T-helper 2 cell treated with Interferon-gamma antibody and Interleukin-4, amounts not matched to agents 5 μg/mL and 100 μg/mL, for 36 hours (primary cell): ENCODE measurements around the gene SESN1.

Experiments
- DNase-seq: peaks from one replicate; pipeline ENCODE4 v3.0.0; 2021; ENCODE audit warnings: low spot score
- H3K27ac Mint-ChIP-seq: one replicate; pipeline ENCODE4 v1.8.0; 2021; ENCODE audit warnings: mild to moderate bottlenecking, mixed read lengths
- H3K27me3 Mint-ChIP-seq: one replicate; pipeline ENCODE4 v1.8.0; 2021; ENCODE audit warnings: low read depth, mixed read lengths
- H3K36me3 Mint-ChIP-seq: one replicate; pipeline ENCODE4 v1.8.0; 2021; ENCODE audit warnings: low read depth, mixed read lengths
- H3K4me1 Mint-ChIP-seq: one replicate; pipeline ENCODE4 v1.8.0; 2021; ENCODE audit warnings: low read depth, mixed read lengths
- H3K4me3 Mint-ChIP-seq: one replicate; pipeline ENCODE4 v1.8.0; 2022; ENCODE audit warnings: mild to moderate bottlenecking, moderate library complexity, mixed read lengths
- H3K9me3 Mint-ChIP-seq: one replicate; pipeline ENCODE4 v1.8.0; 2021; ENCODE audit warnings: mixed read lengths

Gene SESN1

GRCh38 chr6:108958900-108959770 lies 135.5 kb downstream of the SESN1 start:
- Mint-ChIP-seq H3K9me3 (no peaks in the 10 kb centered on the region), H3K27me3 (no peaks in the 10 kb centered on the region), H3K4me1 (peaks cover 33% of the 10 kb centered on the region), H3K4me3 (peak overlapping the region; percentile 29), H3K27ac (no peak overlapping the region), H3K36me3 (no peaks in the 10 kb centered on the region)
- no peak for DNase-seq

DNA sequence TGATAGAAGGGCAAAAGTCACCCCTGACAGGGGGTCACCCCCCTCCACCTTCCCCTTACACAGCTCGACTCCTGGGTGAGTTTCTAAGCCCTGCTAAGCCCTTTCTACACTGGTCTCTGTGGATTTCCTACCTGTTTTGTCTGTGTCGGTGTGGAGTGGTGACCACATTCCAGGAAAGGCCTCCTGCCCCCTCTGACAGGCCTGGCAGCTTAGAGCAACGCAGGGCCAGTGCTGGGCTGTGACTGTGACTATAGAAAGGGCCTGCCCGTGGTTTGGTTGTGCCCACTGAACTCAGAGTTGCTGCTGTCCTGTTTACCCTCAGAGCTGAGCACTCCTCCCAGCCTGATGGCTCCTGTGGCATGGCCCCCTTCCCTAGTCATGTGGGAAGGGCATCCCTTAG lies 137.4 kb downstream of the SESN1 start:
- Mint-ChIP-seq H3K4me3 (no peak overlapping the region), H3K4me1 (peaks cover 33% of the 10 kb centered on the region), H3K9me3 (no peaks in the 10 kb centered on the region), H3K27ac (no peak overlapping the region), H3K27me3 (no peaks in the 10 kb centered on the region), H3K36me3 (no peaks in the 10 kb centered on the region)
- no peak for DNase-seq

GRCh38 chr6:108955329-108955949 lies 139.2 kb downstream of the SESN1 start:
- Mint-ChIP-seq H3K9me3 (no peaks in the 10 kb centered on the region), H3K36me3 (no peaks in the 10 kb centered on the region), H3K4me1 (peaks cover 33% of the 10 kb centered on the region), H3K27ac (peak overlapping the region; percentile 66), H3K4me3 (peak overlapping the region; percentile 38), H3K27me3 (no peaks in the 10 kb centered on the region)
- DNase-seq: peak; percentile 18

DNA sequence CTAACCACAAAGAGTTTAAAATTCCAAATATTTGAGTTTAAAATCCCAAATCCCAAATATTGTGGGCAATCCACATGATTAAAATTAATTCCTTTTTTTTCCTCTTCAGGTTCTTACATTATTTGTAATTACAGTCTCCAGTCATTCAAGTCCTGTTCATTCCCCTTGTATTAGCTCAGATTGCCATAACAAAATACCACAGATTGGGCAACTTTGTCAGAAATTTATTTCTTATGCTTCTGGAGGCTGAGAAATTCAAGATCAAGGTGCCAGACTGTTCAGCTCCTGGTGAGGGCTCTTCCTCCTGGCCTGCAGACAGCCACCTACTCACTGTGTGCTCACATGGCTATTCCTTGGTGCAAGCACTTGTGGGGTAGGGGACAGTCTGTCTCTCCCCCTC lies 141.0 kb downstream of the SESN1 start:
- H3K4me1 Mint-ChIP-seq: peaks cover 21% of the 10 kb centered on the region
- H3K9me3 Mint-ChIP-seq: no peaks in the 10 kb centered on the region
- H3K27me3 Mint-ChIP-seq: no peaks in the 10 kb centered on the region
- H3K27ac Mint-ChIP-seq: no peak overlapping the region
- H3K4me3 Mint-ChIP-seq: no peak overlapping the region
- no peak for DNase-seq
- H3K36me3 Mint-ChIP-seq: no peaks in the 10 kb centered on the region

DNA sequence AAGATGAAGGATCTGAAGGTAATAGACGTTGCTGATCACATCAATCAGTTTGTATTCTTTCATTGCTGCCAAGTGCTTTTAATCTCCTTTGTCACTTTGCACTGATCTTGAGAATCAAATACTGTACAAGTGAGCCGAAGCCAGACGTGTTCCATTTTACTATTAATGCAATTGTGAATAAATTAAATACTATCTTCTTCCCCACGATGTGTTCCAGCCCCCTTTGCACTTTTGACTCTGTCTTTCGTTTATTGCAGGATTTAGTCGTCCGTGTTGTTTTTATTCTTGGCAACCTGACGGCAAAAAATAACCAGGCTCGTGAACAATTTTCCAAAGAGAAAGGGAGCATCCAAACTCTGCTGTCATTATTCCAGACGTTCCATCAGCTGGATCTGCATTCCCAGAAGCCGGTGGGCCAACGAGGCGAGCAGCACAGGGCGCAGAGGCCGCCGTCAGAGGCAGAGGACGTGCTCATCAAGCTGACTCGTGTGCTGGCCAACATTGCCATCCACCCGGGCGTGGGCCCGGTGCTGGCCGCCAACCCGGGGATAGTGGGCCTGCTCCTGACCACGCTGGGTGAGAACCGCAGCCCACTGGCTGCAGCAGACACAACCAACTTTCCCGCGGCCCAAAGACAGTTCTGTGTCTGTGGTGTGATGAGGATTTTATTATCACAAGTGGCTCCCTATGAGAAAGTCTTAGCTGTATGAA lies 141.7 kb downstream of the SESN1 start:
- peaks cover 21% of the 10 kb centered on the region for H3K4me1 Mint-ChIP-seq
- H3K27ac Mint-ChIP-seq: no peak overlapping the region
- H3K36me3 Mint-ChIP-seq: no peaks in the 10 kb centered on the region

DNA sequence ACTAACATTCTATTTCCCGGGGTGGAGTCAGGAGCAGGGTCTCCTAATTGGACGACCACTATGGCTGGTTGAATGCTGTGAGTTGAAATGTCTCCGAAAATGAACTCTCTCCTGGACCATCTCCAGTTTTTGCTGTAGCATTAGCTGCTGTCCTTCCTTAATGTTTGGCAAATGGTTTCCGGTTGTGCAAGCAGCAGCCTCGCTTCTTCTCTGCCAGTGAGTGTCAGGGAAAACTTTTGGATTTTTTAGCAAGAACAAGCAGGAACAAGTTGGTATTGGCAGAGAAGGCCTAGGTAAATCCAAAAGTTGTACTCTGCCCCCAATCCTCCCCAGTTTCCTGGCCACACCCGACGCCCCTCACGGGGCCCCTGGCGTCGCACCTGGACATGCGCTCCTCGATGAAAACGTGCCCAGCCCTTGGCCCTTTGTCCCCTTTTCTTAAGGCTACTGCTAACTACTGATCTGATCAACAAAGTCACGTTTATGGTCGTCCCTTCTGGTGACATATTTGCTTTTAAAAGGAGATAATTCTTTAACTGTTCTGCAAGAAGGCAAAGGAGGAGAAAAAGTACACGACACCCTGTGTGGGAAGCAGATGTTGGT lies 143.2 kb downstream of the SESN1 start:
- no peaks in the 10 kb centered on the region for H3K9me3 Mint-ChIP-seq
- no peak for DNase-seq
- H3K4me1 Mint-ChIP-seq: peaks cover 22% of the 10 kb centered on the region
- H3K4me3 Mint-ChIP-seq: no peak overlapping the region
- no peak overlapping the region for H3K27ac Mint-ChIP-seq
- no peaks in the 10 kb centered on the region for H3K36me3 Mint-ChIP-seq
- H3K27me3 Mint-ChIP-seq: no peaks in the 10 kb centered on the region

More for the DNA sequence above, 141.7 kb downstream of the SESN1 start:
- Mint-ChIP-seq H3K27me3 (no peaks in the 10 kb centered on the region), H3K9me3 (no peaks in the 10 kb centered on the region), H3K4me3 (no peak overlapping the region)
- no peak for DNase-seq

- H3K4me3 Mint-ChIP-seq: no peak overlapping the region
- no peaks in the 10 kb centered on the region for H3K9me3 Mint-ChIP-seq
- no peak overlapping the region for H3K27ac Mint-ChIP-seq
- no peaks in the 10 kb centered on the region for H3K36me3 Mint-ChIP-seq
- no peak for DNase-seq
- H3K27me3 Mint-ChIP-seq: no peaks in the 10 kb centered on the region
- H3K4me1 Mint-ChIP-seq: peaks cover 20% of the 10 kb centered on the region
Observed at GRCh38 chr6:108948181-108948661, 146.4 kb downstream of the SESN1 start.

DNA sequence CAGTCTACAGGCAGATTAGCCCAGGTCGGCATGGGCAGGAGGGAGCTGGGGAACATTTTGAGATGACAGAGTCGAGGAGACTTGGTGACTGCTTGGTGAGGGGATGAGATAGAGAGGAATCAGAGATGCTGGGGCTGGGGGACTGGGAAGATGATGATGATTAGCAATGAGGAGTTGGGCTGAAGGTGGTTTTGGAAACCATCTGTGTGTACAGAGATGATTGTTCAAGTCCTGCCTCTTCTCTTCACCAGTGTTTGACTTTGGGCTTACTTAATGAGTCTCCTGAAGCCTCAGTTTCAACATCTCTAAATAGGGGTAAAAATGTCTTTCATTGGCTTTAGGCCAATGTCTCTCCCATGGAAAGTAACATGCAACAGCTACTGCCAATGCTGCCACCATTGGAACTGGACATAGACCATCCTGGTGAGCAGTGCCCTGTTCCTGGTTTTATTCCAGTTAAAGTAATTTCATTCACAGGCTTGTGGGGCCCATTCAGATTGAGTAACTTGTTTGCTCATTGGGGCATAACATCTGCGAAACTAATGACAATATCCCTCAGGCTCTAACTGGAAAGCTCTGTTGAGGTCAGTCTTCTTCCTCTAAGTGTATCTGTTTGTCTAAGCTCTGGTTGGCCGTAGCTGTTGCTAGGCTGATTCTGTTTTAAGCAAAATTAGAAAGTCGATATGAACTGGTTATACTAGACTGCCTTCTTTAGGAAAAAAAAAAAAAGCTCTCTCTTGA lies 147.4 kb downstream of the SESN1 start:
- Mint-ChIP-seq H3K27ac (no peak overlapping the region), H3K36me3 (no peaks in the 10 kb centered on the region), H3K27me3 (no peaks in the 10 kb centered on the region), H3K9me3 (no peaks in the 10 kb centered on the region), H3K4me1 (peaks cover 27% of the 10 kb centered on the region), H3K4me3 (no peak overlapping the region)
- no peak for DNase-seq

DNA sequence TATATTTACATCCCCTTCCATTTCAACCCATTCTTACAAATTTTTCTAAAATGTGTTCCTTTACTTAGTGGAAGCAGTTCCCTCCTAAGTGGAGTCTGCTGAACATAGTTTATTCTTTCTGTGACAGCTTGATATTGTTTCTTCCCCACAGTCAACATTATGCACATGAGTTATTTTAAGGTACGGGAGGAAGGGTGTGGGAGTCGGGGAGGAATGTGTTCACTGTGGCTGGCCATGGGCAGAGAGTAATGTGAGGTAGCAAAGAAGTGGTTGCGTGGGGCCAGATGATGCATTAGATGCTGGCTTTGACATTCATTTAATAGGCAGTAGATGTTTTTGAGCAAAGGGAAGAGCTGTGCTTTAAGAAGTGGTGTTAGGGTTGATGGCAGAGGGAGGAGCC lies 148.0 kb downstream of the SESN1 start:
- Mint-ChIP-seq H3K36me3 (no peaks in the 10 kb centered on the region), H3K9me3 (no peaks in the 10 kb centered on the region), H3K4me3 (no peak overlapping the region), H3K4me1 (peaks cover 31% of the 10 kb centered on the region), H3K27ac (peak overlapping the region; percentile 52), H3K27me3 (no peaks in the 10 kb centered on the region)
- DNase-seq: peak; percentile 21

- no peak for DNase-seq
- H3K27me3 Mint-ChIP-seq: peaks cover 2% of the 10 kb centered on the region
- H3K27ac Mint-ChIP-seq: no peak overlapping the region
- H3K4me3 Mint-ChIP-seq: no peak overlapping the region
- H3K4me1 Mint-ChIP-seq: peaks cover 34% of the 10 kb centered on the region
- H3K9me3 Mint-ChIP-seq: no peaks in the 10 kb centered on the region
- peaks cover 4% of the 10 kb centered on the region for H3K36me3 Mint-ChIP-seq
Observed at GRCh38 chr6:108945681-108946159, 148.9 kb downstream of the SESN1 start.

GRCh38 chr6:108944707-108945680 lies 149.7 kb downstream of the SESN1 start:
- Mint-ChIP-seq H3K4me3 (no peak overlapping the region), H3K27me3 (peaks cover 2% of the 10 kb centered on the region), H3K9me3 (no peaks in the 10 kb centered on the region), H3K4me1 (peaks cover 34% of the 10 kb centered on the region), H3K36me3 (peaks cover 5% of the 10 kb centered on the region), H3K27ac (no peak overlapping the region)
- no peak for DNase-seq

DNA sequence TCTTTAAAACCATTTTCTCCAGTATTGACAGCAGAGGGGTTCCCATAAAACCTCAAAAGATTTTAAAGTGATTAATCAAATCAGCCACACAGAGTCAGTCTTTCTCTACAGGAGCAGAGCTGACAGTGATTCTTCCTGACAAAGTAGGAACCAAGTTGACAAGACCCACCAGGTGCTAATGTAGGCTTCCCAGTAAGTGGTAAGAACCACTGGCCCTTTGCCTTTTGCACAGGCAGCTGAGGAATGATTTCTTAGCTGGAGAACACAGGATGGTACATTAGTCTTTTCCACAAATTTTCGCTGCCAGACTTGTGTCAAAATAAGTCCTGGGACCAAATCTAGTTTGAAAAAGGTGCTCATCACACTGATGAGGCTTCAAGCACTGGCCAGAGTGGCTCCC lies 150.6 kb downstream of the SESN1 start:
- H3K4me3 Mint-ChIP-seq: no peak overlapping the region
- no peak overlapping the region for H3K27ac Mint-ChIP-seq
- H3K36me3 Mint-ChIP-seq: peaks cover 11% of the 10 kb centered on the region
- peaks cover 2% of the 10 kb centered on the region for H3K27me3 Mint-ChIP-seq
- peaks cover 7% of the 10 kb centered on the region for H3K9me3 Mint-ChIP-seq
- H3K4me1 Mint-ChIP-seq: peaks cover 38% of the 10 kb centered on the region
- DNase-seq: no peak
